WERI-Rb-1 (cell line): ENCODE data around the gene KDM4E.

Source experiments
- DNase-seq: peaks from one replicate; pipeline ENCODE4 v3.0.0-alpha.2; 2020
- H3K27ac ChIP-seq: fragments of 250-450 bp; sonication (Bioruptor Pico); 2 replicates; pipeline ENCODE4 v1.5.1; 2020; ENCODE audit warnings: mild to moderate bottlenecking, moderate library complexity
- H3K27me3 ChIP-seq: fragments of 250-450 bp; sonication (Bioruptor Pico); 2 replicates; pipeline ENCODE4 v1.5.1; 2021; ENCODE audit warnings: mild to moderate bottlenecking, low read depth, moderate library complexity; ENCODE audit not compliant: insufficient read depth, severe bottlenecking
- H3K36me3 ChIP-seq: fragments of 250-450 bp; sonication (Bioruptor Pico); 2 replicates; pipeline ENCODE4 v1.5.1; 2020; ENCODE audit warnings: mild to moderate bottlenecking, moderate library complexity
- H3K4me3 ChIP-seq: 2 replicates; pipeline ENCODE4 v1.5.1; 2011; ENCODE audit warnings: low read depth, mild to moderate bottlenecking, control low read depth, low read length
- H3K9me3 ChIP-seq: fragments of 250-450 bp; sonication (Bioruptor Pico); 2 replicates; pipeline ENCODE4 v1.5.1; 2021; ENCODE audit warnings: mild to moderate bottlenecking, moderate library complexity; ENCODE audit not compliant: severe bottlenecking
- CTCF ChIP-seq: IDR thresholded peaks from 2 replicates; pipeline ENCODE4 v1.5.1; 2011; ENCODE audit warnings: low read depth, mild to moderate bottlenecking, control low read depth, inconsistent platforms, low read length

KDM4E gene

GRCh38 chr11:95024958-95025357, at the start of gene KDM4E:
KDM4E (plus strand) TSS chr11:95025258; CDS start chr11:95025558, 300 bp downstream.
- Histone ChIP-seq H3K36me3 (no peaks in the 10 kb centered on the region), H3K9me3 (peaks cover 5% of the 10 kb centered on the region), H3K27me3 (no peaks in the 10 kb centered on the region), H3K27ac (no peak within 1 kb of the TSS), H3K4me3 (no peak within 1 kb of the TSS)
- DNase-seq = no peak
- TF ChIP-seq CTCF = no peak

- TF ChIP-seq CTCF = no peak
- peaks cover 16% of the 10 kb centered on the region for H3K36me3 ChIP-seq
- H3K9me3 ChIP-seq = no peaks in the 10 kb centered on the region
- DNase-seq = no peak
- no peak overlapping the region for H3K27ac ChIP-seq
- no peaks in the 10 kb centered on the region for H3K27me3 ChIP-seq
- H3K4me3 ChIP-seq = no peak overlapping the region
Measured at GRCh38 chr11:94975599-94975998, 49.5 kb upstream of the KDM4E start.

GRCh38 chr11:94987378-94987777, 37.7 kb upstream of the KDM4E start:
- H3K27me3 ChIP-seq = no peaks in the 10 kb centered on the region
- TF ChIP-seq CTCF = no peak
- H3K27ac ChIP-seq = no peak overlapping the region
- H3K4me3 ChIP-seq = no peak overlapping the region
- H3K9me3 ChIP-seq = no peaks in the 10 kb centered on the region
- no peak for DNase-seq
- H3K36me3 ChIP-seq = no peaks in the 10 kb centered on the region

- H3K27ac ChIP-seq = no peak overlapping the region
- no peaks in the 10 kb centered on the region for H3K27me3 ChIP-seq
- no peaks in the 10 kb centered on the region for H3K9me3 ChIP-seq
- H3K4me3 ChIP-seq = no peak overlapping the region
- no peaks in the 10 kb centered on the region for H3K36me3 ChIP-seq
- DNase-seq = no peak
- TF ChIP-seq CTCF = no peak
Measured at GRCh38 chr11:94988748-94989147, 36.3 kb upstream of the KDM4E start.

GRCh38 chr11:94993400-94993943, 31.6 kb upstream of the KDM4E start:
- Histone ChIP-seq H3K36me3 (no peaks in the 10 kb centered on the region), H3K9me3 (no peaks in the 10 kb centered on the region), H3K27ac (no peak overlapping the region), H3K4me3 (no peak overlapping the region), H3K27me3 (no peaks in the 10 kb centered on the region)
- DNase-seq = no peak
- TF ChIP-seq CTCF = no peak

- Histone ChIP-seq H3K27ac (no peak overlapping the region), H3K36me3 (no peaks in the 10 kb centered on the region), H3K9me3 (no peaks in the 10 kb centered on the region), H3K4me3 (no peak overlapping the region), H3K27me3 (no peaks in the 10 kb centered on the region)
- no peak for TF ChIP-seq CTCF
- DNase-seq = no peak
Measured at GRCh38 chr11:94997437-94997836, 27.6 kb upstream of the KDM4E start.
